ENCODE results near the gene ZNF264. TPM values are rescaled to one million over a fixed set of nuclear protein-coding genes. Genes with fewer than 3 reads are reported as not detected.
A peak's percentile ranks its signal among the peaks of the same experiment; 100 is the strongest.

Gene ZNF264
- 15.6 TPM for polyA plus RNA-seq
- long read RNA-seq, donor 1, full-length matches to known transcripts = 2 of 2 reads
- long read RNA-seq, donor 1, partial matches to known transcripts = 0 of 2 reads
- long read RNA-seq, donor 1, other reads (novel, unspliced or antisense) = 0 of 2 reads
- long read RNA-seq, donor 2, full-length matches to known transcripts = 3 of 3 reads
- long read RNA-seq, donor 2, partial matches to known transcripts = 0 of 3 reads
- long read RNA-seq, donor 2, other reads (novel, unspliced or antisense) = 0 of 3 reads
- long read RNA-seq, donor 3, full-length matches to known transcripts = 4 of 4 reads
- long read RNA-seq, donor 3, partial matches to known transcripts = 0 of 4 reads
- long read RNA-seq, donor 3, other reads (novel, unspliced or antisense) = 0 of 4 reads
- long read RNA-seq, donor 4 = 0 reads
- long read RNA-seq, donor 5 = 0 reads
- long read RNA-seq, donor 6, full-length matches to known transcripts = 1 of 9 reads
- long read RNA-seq, donor 6, partial matches to known transcripts = 8 of 9 reads
- long read RNA-seq, donor 6, other reads (novel, unspliced or antisense) = 0 of 9 reads
- long read RNA-seq, donor 7, full-length matches to known transcripts = 1 of 1 reads
- long read RNA-seq, donor 7, partial matches to known transcripts = 0 of 1 reads
- long read RNA-seq, donor 7, other reads (novel, unspliced or antisense) = 0 of 1 reads
- long read RNA-seq, donor 8 = 0 reads
- long read RNA-seq, donor 9, full-length matches to known transcripts = 5 of 5 reads
- long read RNA-seq, donor 9, partial matches to known transcripts = 0 of 5 reads
- long read RNA-seq, donor 9, other reads (novel, unspliced or antisense) = 0 of 5 reads
- long read RNA-seq, donor 10, full-length matches to known transcripts = 2 of 2 reads
- long read RNA-seq, donor 10, partial matches to known transcripts = 0 of 2 reads
- long read RNA-seq, donor 10, other reads (novel, unspliced or antisense) = 0 of 2 reads
- long read RNA-seq, donor 11, full-length matches to known transcripts = 6 of 6 reads
- long read RNA-seq, donor 11, partial matches to known transcripts = 0 of 6 reads
- long read RNA-seq, donor 11, other reads (novel, unspliced or antisense) = 0 of 6 reads

DNA sequence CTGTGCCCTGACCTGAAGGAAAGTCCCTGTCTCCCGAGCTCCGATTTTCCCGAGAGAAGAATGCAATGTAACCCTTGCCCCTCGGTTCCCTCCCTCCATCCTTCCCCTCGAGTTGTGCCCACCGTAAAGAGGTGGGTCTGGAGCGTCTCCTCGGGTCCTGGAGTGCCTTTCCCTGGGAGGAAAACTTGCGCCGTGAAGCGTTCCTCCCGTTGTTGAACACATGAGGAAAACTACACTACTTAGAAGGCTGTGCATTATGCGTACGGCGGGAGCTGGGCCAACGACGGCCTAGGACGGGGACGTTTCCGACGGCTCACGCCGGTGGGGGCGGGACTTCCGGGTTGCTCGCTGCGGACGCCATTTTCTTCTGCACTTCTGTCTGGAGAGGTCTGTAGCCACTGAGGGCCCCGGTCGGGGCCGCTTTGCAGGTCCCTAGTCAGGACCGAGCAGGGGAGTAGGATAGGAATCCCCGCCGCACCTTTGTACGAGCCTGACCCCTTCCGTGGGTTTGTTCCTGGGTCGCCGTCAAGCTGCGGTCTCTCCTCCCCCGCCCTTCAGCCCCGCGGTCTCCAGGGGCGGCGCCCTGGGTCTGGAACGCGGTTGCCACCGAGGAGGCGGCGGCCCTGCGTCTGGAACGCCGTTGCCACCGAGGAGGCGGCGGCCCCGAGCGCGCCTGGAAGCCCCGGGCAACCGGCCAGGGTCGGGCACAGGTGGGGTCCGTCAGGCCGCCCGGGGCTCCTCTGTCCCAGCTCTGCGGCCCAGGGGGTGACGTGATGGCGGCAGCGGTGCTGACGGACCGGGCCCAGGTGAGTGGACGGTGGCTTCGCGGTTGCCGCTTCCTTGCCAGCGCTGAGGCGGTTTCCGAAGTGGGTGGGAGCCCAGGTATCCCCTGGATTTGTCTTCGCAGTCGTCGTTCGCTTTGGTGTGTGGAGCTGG, at the start of gene ZNF264:
TSS of gene ZNF264 (plus strand) at position 360 of the 936 bp plus-strand sequence. CDS start at position 774, 414 bp downstream.
- peaks cover 27% of the 10 kb centered on the region for H3K36me3 ChIP-seq (ENCODE audit: control insufficient read depth, insufficient read depth, low read length)
- H3K27ac ChIP-seq (ENCODE audit: low read length) = peak within 1 kb of the TSS; percentile 84
- peak; percentile 76 to 92 for DNase-seq
- H3K9me3 ChIP-seq (ENCODE audit: control insufficient read depth, low read depth, low read length) = no peaks in the 10 kb centered on the region
- H3K27me3 ChIP-seq (ENCODE audit: control insufficient read depth, insufficient read depth, low read length) = no peaks in the 10 kb centered on the region
- no peaks in the 10 kb centered on the region for H3K4me1 ChIP-seq (ENCODE audit: control insufficient read depth, insufficient read depth, low read length)
- WGBS (ENCODE audit: insufficient coverage, low lambda C conversion rate) = no CpG with 5 or more reads among the region's 81 CpGs
- H3K4me3 ChIP-seq (ENCODE audit: low read length) = peak within 1 kb of the TSS; percentile 72

DNA sequence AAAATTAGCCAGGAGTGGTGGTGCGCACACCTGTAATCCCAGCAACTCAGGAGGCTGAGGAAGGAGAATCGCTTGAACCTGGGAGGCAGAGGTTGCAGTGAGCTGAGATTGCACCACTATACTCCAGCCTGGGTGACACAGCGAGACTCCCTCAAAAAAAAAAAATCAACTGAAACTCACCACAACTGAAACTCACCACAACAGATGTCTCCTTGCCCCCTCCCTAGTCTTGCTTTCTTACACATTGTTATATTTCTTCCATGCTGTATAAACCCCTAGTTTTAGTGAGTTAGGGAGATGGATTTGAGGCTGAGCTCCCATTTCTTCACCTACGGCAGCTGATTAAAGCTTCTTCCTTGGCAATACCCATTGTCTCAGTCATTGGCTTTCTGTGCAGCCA, 49.6 kb upstream of the ZNF264 start:
- Histone ChIP-seq H3K9me3 (ENCODE audit: control insufficient read depth, low read depth, low read length) (no peaks in the 10 kb centered on the region), H3K4me3 (ENCODE audit: low read length) (no peak overlapping the region), H3K4me1 (ENCODE audit: control insufficient read depth, insufficient read depth, low read length) (no peaks in the 10 kb centered on the region), H3K36me3 (ENCODE audit: control insufficient read depth, insufficient read depth, low read length) (no peaks in the 10 kb centered on the region), H3K27me3 (ENCODE audit: control insufficient read depth, insufficient read depth, low read length) (no peaks in the 10 kb centered on the region), H3K27ac (ENCODE audit: low read length) (no peak overlapping the region)
- no peak for DNase-seq
- WGBS (ENCODE audit: insufficient coverage, low lambda C conversion rate) = 100% methylated on average over 1 of the region's 4 CpGs

DNA sequence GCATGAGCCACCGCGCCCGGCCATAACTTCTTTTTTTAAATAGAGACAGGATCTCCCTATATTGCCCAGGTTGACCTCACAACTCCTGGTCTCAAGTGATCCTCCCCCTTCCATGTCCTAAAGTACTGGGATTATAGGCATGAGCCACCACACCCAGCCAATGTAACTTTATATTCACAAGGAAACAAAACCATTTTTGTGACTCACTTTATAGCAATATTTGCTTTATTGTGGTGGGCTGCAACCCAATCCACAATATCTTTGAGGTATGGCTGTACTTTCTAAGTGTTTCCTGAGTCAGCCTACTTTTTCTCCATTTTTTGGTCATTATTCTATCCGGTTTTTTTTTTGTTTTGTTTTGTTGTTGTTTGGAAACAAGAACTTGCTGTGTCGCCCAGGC, 38.4 kb upstream of the ZNF264 start:
- Histone ChIP-seq H3K4me1 (ENCODE audit: control insufficient read depth, insufficient read depth, low read length) (no peaks in the 10 kb centered on the region), H3K27ac (ENCODE audit: low read length) (no peak overlapping the region), H3K36me3 (ENCODE audit: control insufficient read depth, insufficient read depth, low read length) (no peaks in the 10 kb centered on the region), H3K9me3 (ENCODE audit: control insufficient read depth, low read depth, low read length) (no peaks in the 10 kb centered on the region), H3K27me3 (ENCODE audit: control insufficient read depth, insufficient read depth, low read length) (no peaks in the 10 kb centered on the region), H3K4me3 (ENCODE audit: low read length) (no peak overlapping the region)
- DNase-seq = no peak
- no CpG with 5 or more reads among the region's 5 CpGs for WGBS (ENCODE audit: insufficient coverage, low lambda C conversion rate)

DNA sequence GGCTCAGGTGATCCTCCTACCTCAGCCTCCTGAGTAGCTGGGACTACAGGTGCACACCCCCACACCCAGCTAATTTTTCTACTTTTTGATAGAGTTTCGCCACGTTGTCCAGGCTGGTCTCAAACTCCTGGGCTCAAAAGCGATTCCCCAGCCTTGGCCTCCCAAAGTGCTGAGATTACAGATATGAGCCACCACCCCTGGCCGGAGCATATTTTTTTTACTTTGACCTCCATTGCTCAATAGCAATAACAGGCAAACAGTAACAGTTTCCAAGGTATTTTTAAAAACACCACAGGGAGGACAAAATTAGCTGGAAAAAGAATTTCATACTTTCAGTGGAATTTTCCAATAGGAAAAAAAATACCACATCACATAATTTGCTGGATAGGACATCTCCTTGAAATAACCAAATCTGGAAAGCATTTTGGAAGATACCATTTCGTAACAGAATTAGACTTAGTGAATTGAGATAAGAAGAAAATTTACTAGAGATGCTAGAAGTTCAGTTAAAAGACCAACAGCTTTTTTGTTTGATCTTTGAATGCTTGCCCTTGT, 29.2 kb upstream of the ZNF264 start:
- H3K9me3 ChIP-seq (ENCODE audit: control insufficient read depth, low read depth, low read length) = no peaks in the 10 kb centered on the region
- DNase-seq = no peak
- H3K4me1 ChIP-seq (ENCODE audit: control insufficient read depth, insufficient read depth, low read length) = no peaks in the 10 kb centered on the region
- WGBS (ENCODE audit: insufficient coverage, low lambda C conversion rate) = 60% methylated on average over 1 of the region's 5 CpGs
- no peaks in the 10 kb centered on the region for H3K36me3 ChIP-seq (ENCODE audit: control insufficient read depth, insufficient read depth, low read length)
- no peak overlapping the region for H3K27ac ChIP-seq (ENCODE audit: low read length)
- no peaks in the 10 kb centered on the region for H3K27me3 ChIP-seq (ENCODE audit: control insufficient read depth, insufficient read depth, low read length)
- H3K4me3 ChIP-seq (ENCODE audit: low read length) = no peak overlapping the region

DNA sequence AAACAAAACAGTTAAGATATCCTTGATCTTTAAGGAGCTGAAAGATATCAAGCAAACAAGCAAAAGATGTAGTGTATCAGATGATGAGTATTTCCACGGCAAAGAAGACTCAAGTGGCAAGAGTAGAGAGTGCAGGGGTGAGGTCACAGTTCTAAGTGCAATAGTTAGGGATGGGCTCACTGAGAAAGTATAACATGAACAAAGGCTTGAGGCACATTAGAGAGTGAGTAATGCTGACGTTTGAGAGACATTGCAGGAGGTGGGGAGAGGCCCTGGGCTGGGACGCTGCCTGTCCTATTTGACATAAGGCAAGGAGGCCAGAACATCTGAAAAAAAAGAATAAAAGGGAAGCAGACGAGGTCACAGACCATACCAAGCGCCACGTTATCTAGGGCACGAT, 25.5 kb upstream of the ZNF264 start:
- WGBS (ENCODE audit: insufficient coverage, low lambda C conversion rate) = 89% methylated on average over 4 of the region's 7 CpGs
- no peak overlapping the region for H3K27ac ChIP-seq (ENCODE audit: low read length)
- DNase-seq = no peak
- H3K4me3 ChIP-seq (ENCODE audit: low read length) = no peak overlapping the region
- H3K4me1 ChIP-seq (ENCODE audit: control insufficient read depth, insufficient read depth, low read length) = no peaks in the 10 kb centered on the region
- no peaks in the 10 kb centered on the region for H3K27me3 ChIP-seq (ENCODE audit: control insufficient read depth, insufficient read depth, low read length)
- no peaks in the 10 kb centered on the region for H3K36me3 ChIP-seq (ENCODE audit: control insufficient read depth, insufficient read depth, low read length)
- H3K9me3 ChIP-seq (ENCODE audit: control insufficient read depth, low read depth, low read length) = no peaks in the 10 kb centered on the region

DNA sequence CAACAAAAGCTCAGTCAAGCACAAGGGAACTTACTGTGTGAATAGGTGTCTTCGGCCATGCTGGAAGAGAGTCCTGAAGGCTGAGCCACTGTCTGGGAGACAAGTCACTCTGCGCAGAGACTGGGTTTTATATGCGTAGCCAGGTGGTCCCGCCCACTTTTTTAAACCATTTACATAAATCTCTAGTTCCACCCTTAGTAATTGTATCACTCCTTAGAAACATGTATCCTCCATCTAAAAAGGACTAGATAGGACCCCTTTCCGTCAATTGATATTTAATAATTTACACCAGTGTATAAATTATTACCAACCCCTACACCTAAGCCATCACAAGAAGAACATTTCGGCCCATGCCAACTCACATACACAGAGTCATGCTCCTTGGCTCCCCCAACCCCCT, 23.9 kb upstream of the ZNF264 start, which contains the start of gene DUXA:
TSS of gene DUXA (minus strand) at position 101 of the 400 bp plus-strand sequence. CDS start at position 59, 42 bp downstream.
- WGBS (ENCODE audit: insufficient coverage, low lambda C conversion rate) = 80% methylated on average over 1 of the region's 6 CpGs

DNA sequence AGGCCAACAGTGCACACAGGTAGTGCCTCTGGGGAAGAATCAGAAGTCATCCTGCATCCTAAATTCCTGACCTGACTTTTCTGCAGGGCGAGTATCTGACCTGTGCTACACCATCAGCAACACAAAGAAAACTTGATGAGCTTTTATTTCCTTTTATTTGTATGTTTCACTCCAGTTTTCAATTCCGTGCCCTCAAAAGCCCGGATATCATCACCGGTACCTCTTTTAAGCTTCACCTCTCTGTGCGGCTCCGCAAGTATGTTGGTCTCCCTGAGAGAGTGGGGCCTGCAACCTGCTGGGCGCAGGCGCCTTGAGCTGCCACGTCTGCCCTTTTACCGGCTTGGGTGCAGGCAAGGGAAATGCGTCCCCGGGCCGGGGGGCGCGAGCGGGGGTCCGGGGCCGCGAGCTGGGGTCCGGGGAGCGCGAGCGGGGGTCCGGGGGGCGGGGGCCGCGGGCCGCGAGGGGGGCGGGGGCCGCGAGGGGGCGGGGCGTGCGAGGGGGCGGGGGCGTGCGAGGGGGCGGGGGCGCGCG, 19.7 kb upstream of the ZNF264 start:
- DNase-seq = peak; percentile 24 to 70
- H3K4me1 ChIP-seq (ENCODE audit: control insufficient read depth, insufficient read depth, low read length) = no peaks in the 10 kb centered on the region
- H3K9me3 ChIP-seq (ENCODE audit: control insufficient read depth, low read depth, low read length) = peaks cover 3% of the 10 kb centered on the region
- H3K27ac ChIP-seq (ENCODE audit: low read length) = peak overlapping the region; percentile 32
- H3K4me3 ChIP-seq (ENCODE audit: low read length) = peak overlapping the region; percentile 47
- WGBS (ENCODE audit: insufficient coverage, low lambda C conversion rate) = no CpG with 5 or more reads among the region's 42 CpGs
- no peaks in the 10 kb centered on the region for H3K36me3 ChIP-seq (ENCODE audit: control insufficient read depth, insufficient read depth, low read length)
- no peaks in the 10 kb centered on the region for H3K27me3 ChIP-seq (ENCODE audit: control insufficient read depth, insufficient read depth, low read length)

More for the DNA sequence above, 23.9 kb upstream of the ZNF264 start, which contains the start of gene DUXA:
- H3K27me3 ChIP-seq (ENCODE audit: control insufficient read depth, insufficient read depth, low read length) = no peaks in the 10 kb centered on the region
- no peaks in the 10 kb centered on the region for H3K9me3 ChIP-seq (ENCODE audit: control insufficient read depth, low read depth, low read length)
- H3K27ac ChIP-seq (ENCODE audit: low read length) = no peak within 1 kb of the TSS
- no peaks in the 10 kb centered on the region for H3K4me1 ChIP-seq (ENCODE audit: control insufficient read depth, insufficient read depth, low read length)
- no peaks in the 10 kb centered on the region for H3K36me3 ChIP-seq (ENCODE audit: control insufficient read depth, insufficient read depth, low read length)
- no peak within 1 kb of the TSS for H3K4me3 ChIP-seq (ENCODE audit: low read length)
- DNase-seq = no peak

DNA sequence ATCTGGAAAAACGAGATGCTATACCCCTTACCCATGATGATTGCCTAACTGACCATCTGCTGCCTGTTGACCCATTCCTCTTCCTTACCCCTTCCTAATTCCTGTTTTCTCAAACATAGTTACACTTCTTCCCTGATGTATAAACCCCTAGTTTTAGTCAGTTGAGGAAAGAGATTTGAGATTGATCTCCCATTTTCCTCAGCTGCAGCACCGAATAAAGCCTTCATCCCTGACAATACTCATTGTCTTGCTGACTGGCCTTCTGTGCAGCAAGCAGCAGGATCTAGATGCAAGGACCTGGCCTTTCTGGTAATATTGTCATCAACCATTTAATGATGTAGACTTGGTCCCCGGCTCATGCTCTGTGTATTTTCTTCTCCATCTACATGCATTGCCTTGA, 999 bp upstream of the ZNF264 start:
- H3K4me3 ChIP-seq (ENCODE audit: low read length) = no peak overlapping the region
- no peak for DNase-seq

DNA sequence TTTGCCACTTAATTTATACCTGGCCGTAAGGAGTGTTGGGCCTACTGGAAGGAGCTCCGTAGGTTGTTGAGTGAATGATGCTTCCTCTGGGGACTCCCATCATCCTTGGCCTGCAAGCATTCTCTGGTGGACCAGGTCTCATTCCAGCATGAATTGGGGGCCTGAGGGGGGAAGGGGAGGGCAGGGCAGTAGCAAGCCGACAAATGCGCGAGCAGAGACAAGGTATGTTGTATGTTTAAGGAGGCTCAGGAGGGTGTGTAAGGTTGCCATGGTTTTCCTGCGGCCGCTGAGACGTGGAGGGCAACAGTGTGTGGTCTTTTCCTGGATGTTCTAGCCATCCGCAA, 749 bp downstream of the ZNF264 start:
- Histone ChIP-seq H3K36me3 (ENCODE audit: control insufficient read depth, insufficient read depth, low read length) (peaks cover 33% of the 10 kb centered on the region), H3K9me3 (ENCODE audit: control insufficient read depth, low read depth, low read length) (no peaks in the 10 kb centered on the region), H3K27me3 (ENCODE audit: control insufficient read depth, insufficient read depth, low read length) (no peaks in the 10 kb centered on the region), H3K4me3 (ENCODE audit: low read length) (peak overlapping the region; percentile 72), H3K4me1 (ENCODE audit: control insufficient read depth, insufficient read depth, low read length) (no peaks in the 10 kb centered on the region), H3K27ac (ENCODE audit: low read length) (peak overlapping the region; percentile 84)
- DNase-seq = no peak
- WGBS (ENCODE audit: insufficient coverage, low lambda C conversion rate) = no CpG with 5 or more reads among the region's 9 CpGs

More for the DNA sequence above, 999 bp upstream of the ZNF264 start:
- H3K9me3 ChIP-seq (ENCODE audit: control insufficient read depth, low read depth, low read length) = no peaks in the 10 kb centered on the region
- H3K36me3 ChIP-seq (ENCODE audit: control insufficient read depth, insufficient read depth, low read length) = peaks cover 18% of the 10 kb centered on the region
- no peaks in the 10 kb centered on the region for H3K27me3 ChIP-seq (ENCODE audit: control insufficient read depth, insufficient read depth, low read length)
- H3K4me1 ChIP-seq (ENCODE audit: control insufficient read depth, insufficient read depth, low read length) = no peaks in the 10 kb centered on the region
- WGBS (ENCODE audit: insufficient coverage, low lambda C conversion rate) = no CpG with 5 or more reads among the region's 3 CpGs
- no peak overlapping the region for H3K27ac ChIP-seq (ENCODE audit: low read length)
